Liver (tissue), 9 donors: ENCODE data around the gene TRIM75. TPM values are rescaled to one million over a fixed set of nuclear protein-coding genes. Genes with fewer than 3 reads are reported as not detected.

ENCODE experiments used
- DNase-seq: peaks from one replicate; pipeline ENCODE4 v3.0.0-alpha.2; 2017; ENCODE audit warnings: low spot score
- H3K27ac ChIP-seq, 2 donors: one replicate each; pipeline ENCODE4 v1.7.0; 2013; ENCODE audit warnings: inconsistent platforms in 2 of 2, low read length in 2 of 2, control low read depth in 1 of 2, low read depth in 1 of 2, mild to moderate bottlenecking in 1 of 2
- H3K27me3 ChIP-seq, 4 donors: one replicate each; pipeline versions ENCODE4 v1.6.1 to v1.7.0; 2013; ENCODE audit warnings: low read length in 3 of 4, inconsistent platforms in 1 of 4, mild to moderate bottlenecking in 1 of 4, moderate library complexity in 1 of 4; ENCODE audit not compliant: control insufficient read depth in 4 of 4, insufficient read depth in 4 of 4
- H3K36me3 ChIP-seq, 4 donors: one replicate each; pipeline versions ENCODE4 v1.6.1 to v1.7.0; 2013; ENCODE audit warnings: low read length in 3 of 4, mild to moderate bottlenecking in 3 of 4, low read depth in 1 of 4, moderate library complexity in 1 of 4; ENCODE audit not compliant: control insufficient read depth in 4 of 4, insufficient read depth in 3 of 4
- H3K4me1 ChIP-seq, 4 donors: one replicate each; pipeline versions ENCODE4 v1.6.1 to v1.7.0; 2013; ENCODE audit warnings: low read length in 3 of 4, mild to moderate bottlenecking in 3 of 4, moderate library complexity in 1 of 4; ENCODE audit not compliant: control insufficient read depth in 4 of 4, insufficient read depth in 4 of 4
- H3K4me3 ChIP-seq, 3 donors: one replicate each; pipeline versions ENCODE4 v1.6.1 to v1.7.0; 2013; ENCODE audit warnings: low read length in 3 of 3, control low read depth in 1 of 3, low read depth in 1 of 3, mild to moderate bottlenecking in 1 of 3
- H3K9ac ChIP-seq, 2 donors: one replicate each; pipeline ENCODE4 v1.7.0; 2013; ENCODE audit warnings: low read length in 2 of 2, mild to moderate bottlenecking in 2 of 2, moderate library complexity in 2 of 2, control low read depth in 1 of 2, low read depth in 1 of 2
- H3K9me3 ChIP-seq, 4 donors: one replicate each; pipeline versions ENCODE4 v1.6.1 to v1.7.0; 2013; ENCODE audit warnings: low read length in 3 of 4; ENCODE audit not compliant: control insufficient read depth in 4 of 4
- ATF3 ChIP-seq: IDR thresholded peaks from 2 replicates; pipeline ENCODE4 v1.6.1; 2016; ENCODE audit warnings: antibody characterized with exemption
- CTCF ChIP-seq: fragments of 150-350 bp; IDR thresholded peaks from 2 replicates; pipeline ENCODE4 v1.5.1; 2017; ENCODE audit warnings: improper control_type of control experiment, low read depth, low read length; ENCODE audit not compliant: missing input control
- EGR1 ChIP-seq, 2 donors: IDR thresholded peaks; 2 replicates each; pipeline ENCODE4 v1.6.1; 2016 to 2018; ENCODE audit warnings: antibody characterized with exemption in 2 of 2, low read depth in 2 of 2
- FOXA1 ChIP-seq: IDR thresholded peaks from 2 replicates; pipeline ENCODE4 v1.6.1; 2016; ENCODE audit warnings: antibody characterized with exemption
- FOXA2 ChIP-seq: IDR thresholded peaks from 2 replicates; pipeline ENCODE4 v1.6.1; 2016; ENCODE audit warnings: antibody characterized with exemption
- GABPA ChIP-seq, 2 donors: IDR thresholded peaks in 1 of 2; conservative IDR thresholded peaks in 1 of 2; 2 replicates each; pipeline ENCODE4 v1.6.1; 2016; ENCODE audit warnings: antibody characterized with exemption in 2 of 2, mild to moderate bottlenecking in 1 of 2, moderate library complexity in 1 of 2
- HNF4A ChIP-seq, 2 donors: conservative IDR thresholded peaks; 2 replicates each; pipeline ENCODE4 v1.6.1; 2016; ENCODE audit warnings: antibody characterized with exemption in 2 of 2, mild to moderate bottlenecking in 2 of 2
- HNF4G ChIP-seq: IDR thresholded peaks from 2 replicates; pipeline ENCODE4 v1.6.1; 2016; ENCODE audit warnings: antibody characterized with exemption
- JUND ChIP-seq, 2 donors: IDR thresholded peaks; 2 replicates each; pipeline ENCODE4 v1.6.1; 2016; ENCODE audit warnings: antibody characterized with exemption in 2 of 2
- MAX ChIP-seq: IDR thresholded peaks from 2 replicates; pipeline ENCODE4 v1.6.1; 2016; ENCODE audit warnings: antibody characterized with exemption
- NR2F2 ChIP-seq: IDR thresholded peaks from 2 replicates; pipeline ENCODE4 v1.6.1; 2016; ENCODE audit warnings: antibody characterized with exemption
- RAD21 ChIP-seq, 2 donors: IDR thresholded peaks; 2 replicates each; pipeline ENCODE4 v1.6.1; 2016; ENCODE audit warnings: antibody characterized with exemption in 2 of 2, mild to moderate bottlenecking in 2 of 2
- REST ChIP-seq: IDR thresholded peaks from 2 replicates; pipeline ENCODE4 v1.6.1; 2016; ENCODE audit warnings: antibody characterized with exemption, mild to moderate bottlenecking
- RXRA ChIP-seq, 2 donors: IDR thresholded peaks; 2 replicates each; pipeline ENCODE4 v1.6.1; 2017 to 2018; ENCODE audit warnings: antibody characterized with exemption in 2 of 2, mild to moderate bottlenecking in 1 of 2
- SP1 ChIP-seq: IDR thresholded peaks from 2 replicates; pipeline ENCODE4 v1.6.1; 2018; ENCODE audit warnings: antibody characterized with exemption, mild to moderate bottlenecking
- TAF1 ChIP-seq: conservative IDR thresholded peaks from 2 replicates; pipeline ENCODE4 v1.6.1; 2016; ENCODE audit warnings: antibody characterized with exemption, mild to moderate bottlenecking
- ZBTB33 ChIP-seq: IDR thresholded peaks from 2 replicates; pipeline ENCODE4 v1.6.1; 2016; ENCODE audit warnings: antibody characterized with exemption
- WGBS: extraction: QIAGEN DNeasy Blood & Tissue Kit; methylation state at CpG from one replicate; pipeline ENCODE4 v1.1.7; 2013; 5-methylcytosine and 5-hydroxymethylcytosine counted together
- polyA plus RNA-seq, 2 donors: library from polyadenylated mRNA; stranded (reverse) in 1 of 2; unstranded in 1 of 2; fragments of 200-250 nt in 1 of 2; fragments of >200 nt in 1 of 2; fragmentation: Nextera tagmentation in 1 of 2; extraction: Ambion mirVana in 1 of 2; gene quantifications; one replicate each; pipeline versions ENCODE4 v1.2.1 to v1.2.3, GENCODE V29; 2013 to 2015
- total RNA-seq, 2 donors: library from RNA; depleted of rRNA; stranded (reverse); fragments of >200 nt; gene quantifications; one replicate each; pipeline ENCODE4 v1.2.3, GENCODE V29; 2014
- donor health status: healthy.
- donor health status: healthy.
- donor health status: healthy.
- donor health status: healthy.
- donor health status: healthy.

The TRIM75 gene
- total and polyA plus RNA-seq, 4 donors = not detected

- Histone ChIP-seq H3K27me3 (no peaks in the 10 kb centered on the region), H3K9me3 (no peaks in the 10 kb centered on the region), H3K36me3 (no peaks in the 10 kb centered on the region), H3K4me1 (no peaks in the 10 kb centered on the region), H3K27ac (no peak overlapping the region), H3K4me3 (no peak overlapping the region), H3K9ac (no peak overlapping the region)
- DNase-seq = no peak
- WGBS = 86% methylated on average over 4 of the region's 4 CpGs
- TF ChIP-seq JUND (IDR thresholded peaks at IDR 0.05) = no peak
- TF ChIP-seq RAD21 (IDR thresholded peaks at IDR 0.05) = no peak
- no peak for TF ChIP-seq NR2F2
- no peak for TF ChIP-seq REST
- TF ChIP-seq MAX = no peak
- TF ChIP-seq FOXA2 = no peak
- TF ChIP-seq TAF1 = no peak
- no peak for TF ChIP-seq RXRA (IDR thresholded peaks at IDR 0.05)
- no peak for TF ChIP-seq HNF4A (conservative IDR thresholded peaks at IDR 0.05)
- TF ChIP-seq HNF4G = no peak
- TF ChIP-seq CTCF = no peak
- TF ChIP-seq ZBTB33 = no peak
- TF ChIP-seq EGR1 (IDR thresholded peaks at IDR 0.05; ENCODE audit: low read depth in 2 of 2) = no peak
- TF ChIP-seq FOXA1 = no peak
- TF ChIP-seq ATF3 = no peak
- TF ChIP-seq SP1 = no peak
These were observed 5.7 kb downstream of the TRIM75 start for GRCh38 chr4:165059386-165059785.

GRCh38 chr4:165060938-165061337, 7.3 kb downstream of the TRIM75 start:
- 64% methylated on average over 1 of the region's 1 CpG for WGBS
- H3K36me3 ChIP-seq = no peaks in the 10 kb centered on the region
- no peaks in the 10 kb centered on the region for H3K9me3 ChIP-seq
- H3K4me1 ChIP-seq = no peaks in the 10 kb centered on the region
- no peaks in the 10 kb centered on the region for H3K27me3 ChIP-seq
- no peak for DNase-seq
- no peak overlapping the region for H3K9ac ChIP-seq
- no peak overlapping the region for H3K4me3 ChIP-seq
- TF ChIP-seq NR2F2 (no peak), ZBTB33 (no peak), GABPA (IDR thresholded peaks at IDR 0.05 in 1 of 2, conservative IDR thresholded peaks at IDR 0.05 in 1 of 2) (no peak), TAF1 (no peak), SP1 (no peak), RAD21 (IDR thresholded peaks at IDR 0.05) (no peak), HNF4A (conservative IDR thresholded peaks at IDR 0.05) (no peak), JUND (IDR thresholded peaks at IDR 0.05) (no peak), REST (no peak), HNF4G (no peak), EGR1 (IDR thresholded peaks at IDR 0.05; ENCODE audit: low read depth in 2 of 2) (no peak), RXRA (IDR thresholded peaks at IDR 0.05) (no peak), MAX (no peak)
- H3K27ac ChIP-seq = no peak overlapping the region
